ENCODE measurements around the gene CHEK1.

- TF ChIP-seq POLR2A (IDR thresholded peaks at IDR 0.05; ENCODE audit: low read length) (no peak), GATA1 (IDR thresholded peaks at IDR 0.05; ENCODE audit: low read depth, low read length) (no peak)
These were observed at the start of gene CHEK1 for GRCh38 chr11:125624756-125625213.

Data from erythroblast (primary cell).